K562 (cell line): ENCODE measurements around the gene ZFAND2A. TPM values are rescaled to one million over a fixed set of nuclear protein-coding genes. Genes with fewer than 3 reads are reported as not detected.

ENCODE experiments used
- ATAC-seq: fragments of 200-7000 bp; cut with Tn5 transposase; 3 replicates; pipeline ENCODE4 v1.9.1; 2020; ENCODE audit warnings: moderate library complexity
- BruUV-seq: library from RNA; stranded (reverse); fragments of 400-500 nt; replicated peaks from 2 replicates; lab custom pipeline; 2021; lab: Mats Ljungman, UMichigan
- CTCF ChIA-PET: fragments of 300-600 bp; formaldehyde crosslinking; extraction: SDS; loops from one replicate; lab custom pipeline; 2021; ENCODE audit warnings: low intra/inter-chr PET ratio; lab: Yijun Ruan, JAX
- POLR2A ChIA-PET: fragments of 300-600, 350-650 bp; sonication (Branson Sonifier 250); formaldehyde crosslinking; extraction: SDS; loops from one replicate; lab custom pipeline; 2021; ENCODE audit warnings: antibody characterized with exemption, inconsistent platforms; lab: Yijun Ruan, JAX
- DNase-seq, 4 experiments: peaks; one replicate each; pipeline versions ENCODE4 v3.0.0 to v3.0.0-alpha.2; 2011 to 2018; ENCODE audit warnings: low spot score in 3 of 4, mixed read lengths in 3 of 4; ENCODE audit errors: extremely low read depth in 1 of 4
- FAIRE-seq: peaks from 2 replicates; lab custom pipeline; 2011; peaks lifted over from hg19 to GRCh38; lab: Jason Lieb, UNC
- H2AFZ ChIP-seq: 2 replicates; pipeline ENCODE4 v1.6.0; 2011; ENCODE audit warnings: low read depth, low read length, control low read depth, inconsistent platforms
- H3K27ac ChIP-seq: fragments of 200-600 bp; 3 replicates; pipeline ENCODE4 v1.8.0; 2011; ENCODE audit warnings: low read depth, mild to moderate bottlenecking, control low read depth, inconsistent platforms, low read length, moderate library complexity, mixed read lengths; ENCODE audit errors: extremely low read depth
- H3K27me3 ChIP-seq, 2 experiments: fragments of 300-600 bp in 1 of 2; 2 replicates in 1 of 2; 3 replicates in 1 of 2; pipeline versions ENCODE4 v1.6.0 to v1.8.0; 2011; ENCODE audit warnings: inconsistent platforms in 2 of 2, low read length in 2 of 2, mild to moderate bottlenecking in 1 of 2, mixed read lengths in 1 of 2, moderate library complexity in 1 of 2; ENCODE audit not compliant: control insufficient read depth in 2 of 2, insufficient read depth in 2 of 2
- H3K36me3 ChIP-seq: fragments of 300-600 bp; 3 replicates; pipeline ENCODE4 v1.8.0; 2011; ENCODE audit warnings: mild to moderate bottlenecking, low read length, inconsistent platforms; ENCODE audit not compliant: control insufficient read depth, insufficient read depth
- H3K4me1 ChIP-seq, 2 experiments: fragments of 200-600 bp in 1 of 2; replicated peaks in 1 of 2; 2 replicates in 1 of 2; 3 replicates in 1 of 2; pipeline versions ENCODE4 v1.5.1 to v1.8.0; 2011; ENCODE audit warnings: inconsistent platforms in 2 of 2, low read length in 2 of 2, mild to moderate bottlenecking in 1 of 2, mixed read lengths in 1 of 2, moderate library complexity in 1 of 2; ENCODE audit not compliant: control insufficient read depth in 2 of 2, insufficient read depth in 2 of 2
- H3K4me2 ChIP-seq: 2 replicates; pipeline ENCODE4 v1.6.1; 2011; ENCODE audit warnings: low read length, control low read depth, inconsistent platforms, mixed read lengths; ENCODE audit not compliant: insufficient read depth
- H3K4me3 ChIP-seq: fragments of 200-600 bp; sonication (generic), shearing (Covaris generic); 2 replicates; pipeline ENCODE4 v1.5.1; 2016; ENCODE audit warnings: control low read depth, inconsistent platforms
- H3K79me2 ChIP-seq: fragments of 200-600 bp; 3 replicates; pipeline ENCODE4 v1.8.0; 2011; ENCODE audit warnings: low read length, inconsistent platforms; ENCODE audit not compliant: control insufficient read depth, insufficient read depth
- H3K9ac ChIP-seq, 2 experiments: 2 replicates each; pipeline versions ENCODE4 v1.6.0 to v1.6.1; 2011; ENCODE audit warnings: low read depth in 2 of 2, low read length in 2 of 2, control low read depth in 1 of 2, inconsistent platforms in 1 of 2, mild to moderate bottlenecking in 1 of 2, mixed read lengths in 1 of 2; ENCODE audit not compliant: insufficient read depth in 1 of 2
- H3K9me1 ChIP-seq: one replicate; pipeline ENCODE4 v1.6.0; 2011; ENCODE audit warnings: inconsistent platforms, mild to moderate bottlenecking, low read length, moderate library complexity; ENCODE audit not compliant: control insufficient read depth, insufficient read depth
- H3K9me3 ChIP-seq: replicated peaks from 2 replicates; pipeline ENCODE4 v1.5.1; 2011; ENCODE audit warnings: low read depth, low read length, inconsistent platforms; ENCODE audit not compliant: control insufficient read depth, insufficient read depth
- H4K20me1 ChIP-seq: replicated peaks from 2 replicates; pipeline ENCODE4 v1.6.1; 2011; ENCODE audit warnings: low read length, inconsistent platforms, mixed read lengths; ENCODE audit not compliant: control insufficient read depth, insufficient read depth
- EHMT2 ChIP-seq: fragments of 450-650 bp; IDR thresholded peaks from 2 replicates; pipeline ENCODE4 v1.6.1; 2018; ENCODE audit warnings: antibody characterized with exemption
- GTF2B ChIP-seq: IDR thresholded peaks from 2 replicates; pipeline ENCODE4 v1.6.1; 2011; ENCODE audit not compliant: insufficient read length; ENCODE audit errors: extremely low read depth
- L3MBTL2 ChIP-seq: fragments of 450-650 bp; IDR thresholded peaks from 2 replicates; pipeline ENCODE4 v1.6.1; 2016; ENCODE audit warnings: mild to moderate bottlenecking, moderate library complexity
- POLR2G ChIP-seq: fragments of 200-400 bp; formaldehyde crosslinking; IDR thresholded peaks from 2 replicates; pipeline ENCODE4 v1.6.1; 2017; ENCODE audit warnings: low read depth, mild to moderate bottlenecking, antibody characterized with exemption, low read length, moderate library complexity
- SRSF9 ChIP-seq: fragments of 200-400 bp; formaldehyde crosslinking; IDR thresholded peaks from 2 replicates; pipeline ENCODE4 v1.6.1; 2017; ENCODE audit warnings: low read depth, low read length, borderline replicate concordance
- ZC3H4 ChIP-seq: sonication (generic); formaldehyde crosslinking; IDR thresholded peaks from 2 replicates; pipeline ENCODE4 v1.9.0; 2021; ENCODE audit warnings: missing genetic modification reagents, borderline replicate concordance
- ZNF668 ChIP-seq: fragments of 250-450 bp; sonication (Bioruptor Pico); IDR thresholded peaks from 2 replicates; pipeline ENCODE4 v1.8.0; 2022; ENCODE audit warnings: mild to moderate bottlenecking, inconsistent platforms
- WGBS: fragments of 100-300 bp; shearing (Covaris generic); methylation state at CpG from one replicate; pipeline ENCODE4 v1.1.6; 2016; ENCODE audit warnings: low coverage, mixed read lengths; ENCODE audit not compliant: insufficient coverage; ENCODE audit errors: missing lambda C conversion rate; 5-methylcytosine and 5-hydroxymethylcytosine counted together
- in situ Hi-C: fragments of 300-500 bp; cut with MboI; formaldehyde crosslinking; loops from 4 replicates; pipeline ENCODE4 v1.15.0; 2018; ENCODE audit warnings: inconsistent platforms, mixed read lengths
- intact Hi-C: fragments of 100-400 bp; cut with micrococcal nuclease; formaldehyde crosslinking; loops from 2 replicates; pipeline ENCODE4 v1.14.2; 2022
- polyA plus RNA-seq, 8 experiments: library from polyadenylated mRNA; depleted of rRNA in 4 of 8; stranded (reverse) in 5 of 8; unstranded in 3 of 8; fragments of >200 nt; fragmentation: Nextera tagmentation in 2 of 8; fragmentation: Illumina TruSeq in 1 of 8; extraction: Ambion mirVana in 2 of 8; extraction: Trizol in 1 of 8; gene quantifications; 2 replicates each; pipeline versions ENCODE4 v1.2.1 to v1.2.3, GENCODE V29; 2011 to 2014; ENCODE audit warnings: inconsistent platforms in 1 of 8, missing spikeins in 1 of 8
- total RNA-seq, 7 experiments: library from RNA; depleted of rRNA in 6 of 7; stranded (reverse); fragments of >200 nt in 6 of 7; fragmentation: Illumina TruSeq in 2 of 7; extraction: Trizol in 2 of 7; gene quantifications; 2 replicates each; pipeline versions ENCODE4 v1.2.1 to v1.2.3, GENCODE V29; 2011 to 2021; ENCODE audit warnings: low replicate concordance in 1 of 7

ZFAND2A gene
- total and polyA plus RNA-seq, 9 of the 15 experiments (the other 6 are each of a cell fraction or from before 2014, with no cell fraction given) = 16.8 to 56.8 (median 26.1) TPM

- H3K9ac ChIP-seq = no peak overlapping the region; a peak in 1 of 4 replicates
- H3K79me2 ChIP-seq = peaks cover 1% of the 10 kb centered on the region; the same call in 2 of the 3 replicates
- ATAC-seq = no peak
- no peaks in the 10 kb centered on the region for H3K27me3 ChIP-seq
- no peaks in the 10 kb centered on the region for H3K9me1 ChIP-seq
- H2AFZ ChIP-seq = no peak overlapping the region
- ChIA-PET CTCF (interaction anchor here (0.7 kb wide), 1 partner anchor 1811 kb away, joined by 3 read pairs; no protein-coding TSS in a partner anchor), POLR2A (interaction anchor here (0.6 to 0.8 kb wide), 3 partner anchors 14 to 56 kb away, joined by 3 to 4 read pairs (median 3); no protein-coding TSS in a partner anchor)
- H3K4me1 ChIP-seq = peaks cover 0 to 38% of the 10 kb centered on the region in 2 experiments; a peak in 2 of 5 replicates
- H3K4me2 ChIP-seq = no peak overlapping the region
- FAIRE-seq = no peak
- DNase-seq = no peak
- H3K27ac ChIP-seq = no peak overlapping the region
- no TSS peak for BruUV-seq
- TF ChIP-seq GTF2B (no peak), L3MBTL2 (no peak), POLR2G (no peak), ZNF668 (CRISPR knock-in tag) (no peak), SRSF9 (no peak), ZC3H4 (CRISPR knock-in tag) (no peak), EHMT2 (no peak)
- H4K20me1 ChIP-seq = no peaks in the 10 kb centered on the region; the same call in 1 of the 2 replicates
- intact Hi-C loops = no loop called here
- no peaks in the 10 kb centered on the region for H3K36me3 ChIP-seq
- 95% methylated on average over 32 of the region's 55 CpGs for WGBS
- H3K9me3 ChIP-seq = no peaks in the 10 kb centered on the region
- in situ Hi-C loops = no loop called here
- no peak overlapping the region for H3K4me3 ChIP-seq
Measured at GRCh38 chr7:1109581-1110310, 50.2 kb downstream of the ZFAND2A start.
